Sigmoid colon (tissue), 7 donors: ENCODE measurements around the gene C1orf174. TPM values are rescaled to one million over a fixed set of nuclear protein-coding genes. Genes with fewer than 3 reads are reported as not detected.

Experiments
- DNase-seq: peaks from one replicate; pipeline ENCODE4 v3.0.0-alpha.2; 2019
- H3K27ac ChIP-seq, 4 donors: fragments of 200-600 bp; sonication (generic); one replicate each; pipeline ENCODE4 v1.5.1; 2016 to 2019; ENCODE audit warnings: mild to moderate bottlenecking in 1 of 4
- H3K27me3 ChIP-seq, 3 donors: fragments of 200-600 bp; sonication (generic); one replicate each; pipeline ENCODE4 v1.5.1; 2019; ENCODE audit warnings: mild to moderate bottlenecking in 1 of 3
- H3K36me3 ChIP-seq, 4 donors: fragments of 200-600 bp; sonication (generic); one replicate each; pipeline ENCODE4 v1.5.1; 2016 to 2019
- H3K4me1 ChIP-seq, 4 donors: fragments of 200-600 bp; sonication (generic); one replicate each; pipeline ENCODE4 v1.5.1; 2017 to 2019
- H3K4me3 ChIP-seq, 4 donors: fragments of 200-600 bp; sonication (generic); one replicate each; pipeline ENCODE4 v1.5.1; 2017 to 2019; ENCODE audit warnings: mild to moderate bottlenecking in 2 of 4, moderate library complexity in 1 of 4
- H3K9me3 ChIP-seq, 4 donors: fragments of 200-600 bp in 3 of 4; sonication (generic) in 3 of 4; one replicate each; pipeline versions ENCODE4 v1.5.1 to v1.6.1; 2013 to 2019
- CTCF ChIP-seq, 4 experiments: fragments of 450-650 bp in 3 of 4; fragments of 200-600 bp in 1 of 4; IDR thresholded peaks; one replicate each; pipeline ENCODE4 v1.5.1; 2016 to 2019; ENCODE audit warnings: antibody characterized with exemption in 4 of 4, mild to moderate bottlenecking in 3 of 4, moderate library complexity in 2 of 4
- EP300 ChIP-seq, 4 donors: sonication (generic); formaldehyde crosslinking; IDR thresholded peaks; one replicate each; pipeline ENCODE4 v1.6.1; 2017; ENCODE audit warnings: antibody characterized with exemption in 4 of 4
- POLR2A ChIP-seq, 2 donors: fragments of 450-650 bp; IDR thresholded peaks; one replicate each; pipeline ENCODE4 v1.6.1; 2016; ENCODE audit warnings: antibody characterized with exemption in 2 of 2, mild to moderate bottlenecking in 2 of 2, moderate library complexity in 2 of 2
- POLR2AphosphoS5 ChIP-seq, 4 donors: sonication (generic); formaldehyde crosslinking; IDR thresholded peaks; one replicate each; pipeline ENCODE4 v1.6.1; 2017; ENCODE audit warnings: antibody characterized with exemption in 4 of 4
- WGBS, 2 donors: extraction: QIAGEN DNeasy Blood & Tissue Kit; methylation state at CpG; one replicate each; pipeline ENCODE4 v1.1.7; 2013; 5-methylcytosine and 5-hydroxymethylcytosine counted together
- intact Hi-C: fragments of 100-400 bp; cut with DNase I; formaldehyde crosslinking; loops from one replicate; pipeline ENCODE4 v1.15.1; 2023
- polyA plus RNA-seq, 3 donors: library from polyadenylated mRNA; stranded (reverse); fragments of 200-250 nt; gene quantifications; one replicate each; pipeline ENCODE4 v1.2.3, GENCODE V29; 2013
- total RNA-seq, 4 donors: library from RNA; depleted of rRNA; stranded (reverse); fragments of >200 nt; gene quantifications; one replicate each; pipeline ENCODE4 v1.1.0, GENCODE V29; 2016
- donor health status: healthy with polysubstance abuse.
- donor health status: Bipolar disorder and iron deficiency.
- donor health status: healthy.

The C1orf174 gene
- total and polyA plus RNA-seq, 7 donors = 10.8 to 33.0 (median 23.4) TPM

- intact Hi-C loops = loop anchor here (5.0 to 10.0 kb wide), 5 partner anchors 105 to 1490 kb away; partner anchors contain the start of genes LRRC47, PEX10 and TPRG1L
- Histone ChIP-seq H3K4me1 (peaks cover 0 to 10% (median 10%) of the 10 kb centered on the region in 4 donors), H3K27me3 (no peaks in the 10 kb centered on the region), H3K36me3 (no peaks in the 10 kb centered on the region), H3K27ac (no peak overlapping the region), H3K9me3 (no peaks in the 10 kb centered on the region), H3K4me3 (no peak overlapping the region)
- TF ChIP-seq POLR2A (IDR thresholded peaks at IDR 0.05) (no peak), CTCF (IDR thresholded peaks at IDR 0.05) (no peak), EP300 (IDR thresholded peaks at IDR 0.05) (no peak), POLR2AphosphoS5 (IDR thresholded peaks at IDR 0.05) (no peak)
- DNase-seq = no peak
- WGBS, 2 donors = 35 to 69% methylated on average over 10 of the region's 10 CpGs
These were observed 2.6 kb upstream of the C1orf174 start for GRCh38 chr1:3902571-3903091.

GRCh38 chr1:3902111-3902511, 2.0 kb upstream of the C1orf174 start:
- Histone ChIP-seq H3K27ac (no peak overlapping the region), H3K4me1 (peaks cover 0 to 10% (median 10%) of the 10 kb centered on the region in 4 donors), H3K9me3 (no peaks in the 10 kb centered on the region), H3K36me3 (no peaks in the 10 kb centered on the region), H3K4me3 (no peak overlapping the region), H3K27me3 (no peaks in the 10 kb centered on the region)
- intact Hi-C loops = loop anchor here (5.0 to 10.0 kb wide), 5 partner anchors 105 to 1490 kb away; partner anchors contain the start of genes LRRC47, PEX10 and TPRG1L
- WGBS, 2 donors = 87 to 89% methylated on average over 15 of the region's 15 CpGs
- TF ChIP-seq POLR2A (IDR thresholded peaks at IDR 0.05) (no peak), EP300 (IDR thresholded peaks at IDR 0.05) (no peak), CTCF (IDR thresholded peaks at IDR 0.05) (no peak), POLR2AphosphoS5 (IDR thresholded peaks at IDR 0.05) (no peak)
- no peak for DNase-seq

GRCh38 chr1:3900969-3901529, 977 bp upstream of the C1orf174 start:
- peak in 1 of 2 donors; percentile 26 for TF ChIP-seq POLR2A (IDR thresholded peaks at IDR 0.05)
- peak in 1 of 4 donors; percentile 19 for TF ChIP-seq EP300 (IDR thresholded peaks at IDR 0.05)
- TF ChIP-seq CTCF (IDR thresholded peaks at IDR 0.05) = no peak
- peak in 3 of 4 donors; percentile 72 to 82 (median 77) for TF ChIP-seq POLR2AphosphoS5 (IDR thresholded peaks at IDR 0.05)
- Histone ChIP-seq H3K36me3 (no peaks in the 10 kb centered on the region), H3K27ac (peak overlapping the region; percentile 95 to 100 (median 99)), H3K4me3 (peak overlapping the region; percentile 83 to 98 (median 96)), H3K27me3 (no peaks in the 10 kb centered on the region), H3K4me1 (peaks cover 0 to 17% (median 13%) of the 10 kb centered on the region in 4 donors), H3K9me3 (no peaks in the 10 kb centered on the region)
- WGBS, 2 donors = 0% methylated on average over 51 of the region's 51 CpGs
- peak; percentile 99 for DNase-seq
- intact Hi-C loops = loop anchor here (2.0 to 10.0 kb wide), 7 partner anchors 44 to 1489 kb away; partner anchors contain the start of genes CEP104, DFFB, LRRC47 and PEX10

GRCh38 chr1:3899754-3900149, 320 bp downstream of the C1orf174 start:
- Histone ChIP-seq H3K27me3 (no peaks in the 10 kb centered on the region), H3K9me3 (no peaks in the 10 kb centered on the region), H3K4me1 (peaks cover 0 to 30% (median 23%) of the 10 kb centered on the region in 4 donors), H3K27ac (peak overlapping the region; percentile 95 to 100 (median 99)), H3K4me3 (peak overlapping the region; percentile 83 to 98 (median 96)), H3K36me3 (no peaks in the 10 kb centered on the region)
- 1% methylated on average over 26 of the region's 26 CpGs for WGBS, 2 donors
- DNase-seq = no peak
- TF ChIP-seq POLR2A (IDR thresholded peaks at IDR 0.05) = no peak
- TF ChIP-seq POLR2AphosphoS5 (IDR thresholded peaks at IDR 0.05) = no peak
- no peak for TF ChIP-seq EP300 (IDR thresholded peaks at IDR 0.05)
- TF ChIP-seq CTCF (IDR thresholded peaks at IDR 0.05) = no peak
- intact Hi-C loops = loop anchor here (2.0 to 10.0 kb wide), 7 partner anchors 43 to 1487 kb away; partner anchors contain the start of genes CEP104, DFFB, LRRC47 and PEX10
